NCI-H1092 (cell line): ENCODE measurements around the gene CADPS2.
A peak's percentile ranks its signal among the peaks of the same experiment; 100 is the strongest.
"Not testable (repeated sequence)": the region's sequence is repeated elsewhere in the genome, so short reads cannot be mapped to it uniquely, and the experiment has no call there.

Source experiments
- DNase-seq: peaks from one replicate; lab custom pipeline; 2025; lab: John Stamatoyannopoulos, UW

CADPS2 gene

GRCh38 chr7:122849957-122850328 is 36.3 kb downstream of the CADPS2 start:
- no peak for DNase-seq

- DNase-seq, result no peak
These were observed 36.8 kb downstream of the CADPS2 start for GRCh38 chr7:122849322-122849956.

GRCh38 chr7:122847871-122848473 is 38.3 kb downstream of the CADPS2 start:
- DNase-seq, result no peak

GRCh38 chr7:122846591-122846990 is 39.7 kb downstream of the CADPS2 start:
- DNase-seq, result no peak

- no peak for DNase-seq
These were observed 41.0 kb downstream of the CADPS2 start for GRCh38 chr7:122845286-122845685.

GRCh38 chr7:122844191-122844988 is 41.9 kb downstream of the CADPS2 start:
- DNase-seq, result no peak

GRCh38 chr7:122842971-122843370 is 43.3 kb downstream of the CADPS2 start:
- no peak for DNase-seq

GRCh38 chr7:122836286-122836685 is 50.0 kb downstream of the CADPS2 start:
- DNase-seq, result not testable (repeated sequence)

GRCh38 chr7:122834571-122834942 is 51.7 kb downstream of the CADPS2 start:
- not testable (repeated sequence) for DNase-seq

GRCh38 chr7:122833888-122834570 is 52.2 kb downstream of the CADPS2 start:
- no peak for DNase-seq

- DNase-seq, result no peak
These were observed 54.8 kb downstream of the CADPS2 start for GRCh38 chr7:122831436-122831835.

GRCh38 chr7:122829962-122830361 is 56.3 kb downstream of the CADPS2 start:
- DNase-seq, result no peak

- DNase-seq, result no peak
These were observed 58.5 kb downstream of the CADPS2 start for GRCh38 chr7:122827763-122828162.

GRCh38 chr7:122813845-122814244 is 72.4 kb downstream of the CADPS2 start:
- DNase-seq, result no peak

GRCh38 chr7:122803851-122804250 is 82.4 kb downstream of the CADPS2 start:
- no peak for DNase-seq

- no peak for DNase-seq
These were observed 82.9 kb downstream of the CADPS2 start for GRCh38 chr7:122803323-122803722.

- no peak for DNase-seq
These were observed 83.9 kb downstream of the CADPS2 start for GRCh38 chr7:122802301-122802751.

- DNase-seq, result no peak
These were observed 94.2 kb downstream of the CADPS2 start for GRCh38 chr7:122791959-122792545.

GRCh38 chr7:122790591-122790990 is 95.7 kb downstream of the CADPS2 start:
- DNase-seq, result peak; percentile 82

GRCh38 chr7:122790132-122790531 is 96.1 kb downstream of the CADPS2 start:
- DNase-seq, result peak; percentile 77

- no peak for DNase-seq
These were observed 97.1 kb downstream of the CADPS2 start for GRCh38 chr7:122789156-122789555.

GRCh38 chr7:122770686-122771335 is 115.4 kb downstream of the CADPS2 start:
- DNase-seq, result no peak
